PFSK-1 (cell line): Measurements from ENCODE around the gene MKS1.

Experiments
- FOXP2 ChIP-seq: optimal IDR thresholded peaks from 2 replicates; pipeline ENCODE3; 2011; ENCODE audit warnings: borderline replicate concordance, control low read depth, inconsistent platforms; ENCODE audit not compliant: insufficient read depth; ENCODE audit errors: extremely low read length, extremely low read depth
- POLR2AphosphoS5 ChIP-seq: IDR thresholded peaks from 2 replicates; pipeline ENCODE4 v1.6.1; 2012; ENCODE audit warnings: low read depth, mild to moderate bottlenecking, control low read depth, low read length, moderate library complexity
- REST ChIP-seq, 2 experiments: IDR thresholded peaks; 2 replicates each; pipeline versions ENCODE4 v1.6.1 to v1.8.0; 2011 to 2012; ENCODE audit warnings: low read depth in 2 of 2, low read length in 2 of 2, control low read depth in 1 of 2, inconsistent platforms in 1 of 2, mild to moderate bottlenecking in 1 of 2, moderate library complexity in 1 of 2; ENCODE audit not compliant: insufficient read depth in 1 of 2
- SIN3A ChIP-seq: IDR thresholded peaks from 2 replicates; pipeline ENCODE4 v1.6.1; 2012; ENCODE audit warnings: mild to moderate bottlenecking, low read length, moderate library complexity, borderline replicate concordance; ENCODE audit not compliant: insufficient read depth
- TAF1 ChIP-seq: IDR thresholded peaks from 2 replicates; pipeline ENCODE4 v1.6.1; 2012; ENCODE audit warnings: low read length, control low read depth, borderline replicate concordance; ENCODE audit not compliant: insufficient read depth

MKS1 gene

GRCh38 chr17:58235821-58236220, 16.8 kb upstream of the MKS1 start:
- TF ChIP-seq POLR2AphosphoS5 = no peak
- TF ChIP-seq SIN3A = no peak
- no peak for TF ChIP-seq TAF1
- TF ChIP-seq REST (IDR thresholded peaks at IDR 0.05; ENCODE audit: insufficient read depth in 1 of 2, low read depth in 2 of 2, low read length in 2 of 2) = no peak
- TF ChIP-seq FOXP2 = no peak

- no peak for TF ChIP-seq TAF1
- TF ChIP-seq FOXP2 = no peak
- TF ChIP-seq POLR2AphosphoS5 = no peak
- no peak for TF ChIP-seq REST (IDR thresholded peaks at IDR 0.05; ENCODE audit: insufficient read depth in 1 of 2, low read depth in 2 of 2, low read length in 2 of 2)
- TF ChIP-seq SIN3A = no peak
Observed at GRCh38 chr17:58234512-58234911, 15.5 kb upstream of the MKS1 start.

- no peak for TF ChIP-seq POLR2AphosphoS5
Observed at GRCh38 chr17:58233543-58233942, 14.5 kb upstream of the MKS1 start.

GRCh38 chr17:58232707-58233156, 13.7 kb upstream of the MKS1 start:
- TF ChIP-seq TAF1 (no peak), REST (IDR thresholded peaks at IDR 0.05; ENCODE audit: insufficient read depth in 1 of 2, low read depth in 2 of 2, low read length in 2 of 2) (no peak), POLR2AphosphoS5 (no peak), SIN3A (no peak), FOXP2 (no peak)

GRCh38 chr17:58231641-58232040, 12.6 kb upstream of the MKS1 start:
- no peak for TF ChIP-seq SIN3A
- TF ChIP-seq TAF1 = no peak
- no peak for TF ChIP-seq POLR2AphosphoS5
- no peak for TF ChIP-seq REST (IDR thresholded peaks at IDR 0.05; ENCODE audit: insufficient read depth in 1 of 2, low read depth in 2 of 2, low read length in 2 of 2)
- no peak for TF ChIP-seq FOXP2
